GM12878 (cell line): ENCODE data around the gene MYCBP2. TPM values are rescaled to one million over a fixed set of nuclear protein-coding genes. Genes with fewer than 3 reads are reported as not detected.

ENCODE experiments used
- ATAC-seq: fragments of 200-7000 bp; cut with Tn5 transposase; 3 replicates; pipeline ENCODE4 v1.9.1; 2020; ENCODE audit warnings: mild to moderate bottlenecking, moderate library complexity
- BruUV-seq: library from RNA; stranded (reverse); fragments of 400-500 nt; replicated peaks from 2 replicates; lab custom pipeline; 2021; lab: Mats Ljungman, UMichigan
- CTCF ChIA-PET: fragments of 300-600 bp; sonication (Branson Sonifier 250); formaldehyde crosslinking; extraction: SDS; loops from one replicate; lab custom pipeline; 2021; ENCODE audit warnings: inconsistent platforms; lab: Yijun Ruan, JAX
- POLR2A ChIA-PET: fragments of 350-600 bp; formaldehyde crosslinking; extraction: SDS; loops from one replicate; lab custom pipeline; 2021; ENCODE audit warnings: inconsistent platforms; lab: Charles Lee
- RAD21 ChIA-PET: fragments of 300-600 bp; sonication (Branson Sonifier 250); formaldehyde crosslinking; loops from one replicate; lab custom pipeline; 2023; ENCODE audit warnings: antibody characterized with exemption; ENCODE audit not compliant: unreplicated experiment; lab: Charles Lee
- SMC1A ChIA-PET: fragments of 300-600 bp; sonication (Branson Sonifier 250); formaldehyde crosslinking; loops from one replicate; lab custom pipeline; 2023; ENCODE audit not compliant: unreplicated experiment, uncharacterized antibody; lab: Charles Lee
- DNase-seq: peaks from one replicate; pipeline ENCODE4 v3.0.0-alpha.2; 2011; ENCODE audit warnings: low read depth, low spot score
- FAIRE-seq: peaks from 3 replicates; lab custom pipeline; 2011; peaks lifted over from hg19 to GRCh38; lab: Jason Lieb, UNC
- H2AFZ ChIP-seq: 2 replicates; pipeline ENCODE4 v1.6.0; 2011; ENCODE audit warnings: low read depth, low read length, control low read depth; ENCODE audit not compliant: control insufficient read depth
- H3K27ac ChIP-seq: 2 replicates; pipeline ENCODE4 v1.5.1; 2011; ENCODE audit warnings: control low read depth; ENCODE audit not compliant: control insufficient read depth, insufficient read depth
- H3K27me3 ChIP-seq, 2 experiments: replicated peaks in 1 of 2; 2 replicates each; pipeline versions ENCODE4 v1.6.0 to v1.6.1; 2011; ENCODE audit warnings: low read length in 1 of 2; ENCODE audit not compliant: control insufficient read depth in 2 of 2, insufficient read depth in 2 of 2
- H3K36me3 ChIP-seq, 2 experiments: 2 replicates each; pipeline ENCODE4 v1.5.1; 2011; ENCODE audit warnings: low read length in 1 of 2; ENCODE audit not compliant: control insufficient read depth in 2 of 2, insufficient read depth in 2 of 2
- H3K4me1 ChIP-seq: 2 replicates; pipeline ENCODE4 v1.6.1; 2011; ENCODE audit warnings: mild to moderate bottlenecking, low read length, moderate library complexity, mixed read lengths; ENCODE audit not compliant: control insufficient read depth, insufficient read depth
- H3K4me2 ChIP-seq: 2 replicates; pipeline ENCODE4 v1.6.0; 2011; ENCODE audit warnings: control low read depth; ENCODE audit not compliant: control insufficient read depth, insufficient read depth
- H3K4me3 ChIP-seq: fragments of 200-600 bp; sonication (generic); 2 replicates; pipeline ENCODE4 v1.5.1; 2016
- H3K79me2 ChIP-seq: 2 replicates; pipeline ENCODE4 v1.6.0; 2011; ENCODE audit warnings: low read length; ENCODE audit not compliant: control insufficient read depth, insufficient read depth
- H3K9ac ChIP-seq: 2 replicates; pipeline ENCODE4 v1.8.0; 2011; ENCODE audit warnings: low read length, control low read depth, mixed read lengths; ENCODE audit not compliant: control insufficient read depth, insufficient read depth
- H3K9me3 ChIP-seq: replicated peaks from 3 replicates; pipeline ENCODE4 v1.5.1; 2011; ENCODE audit warnings: mild to moderate bottlenecking, low read length; ENCODE audit not compliant: control insufficient read depth, insufficient read depth
- H4K20me1 ChIP-seq: 2 replicates; pipeline ENCODE4 v1.6.0; 2011; ENCODE audit not compliant: control insufficient read depth, insufficient read depth
- CHD2 ChIP-seq: IDR thresholded peaks from 2 replicates; pipeline ENCODE4 v1.6.1; 2011; ENCODE audit warnings: low read depth, low read length, improper control_type of control experiment, borderline replicate concordance
- ESRRA ChIP-seq: IDR thresholded peaks from 2 replicates; pipeline ENCODE4 v1.6.1; 2012; ENCODE audit warnings: mild to moderate bottlenecking, low read length, improper control_type of control experiment
- FOXK2 ChIP-seq: fragments of 450-650 bp; IDR thresholded peaks from 2 replicates; pipeline ENCODE4 v1.6.1; 2017; ENCODE audit warnings: mild to moderate bottlenecking, moderate library complexity
- MTA2 ChIP-seq: fragments of 450-650 bp; IDR thresholded peaks from 2 replicates; pipeline ENCODE4 v1.6.1; 2016; ENCODE audit warnings: low read depth, mild to moderate bottlenecking, moderate library complexity
- NBN ChIP-seq: fragments of 450-650 bp; IDR thresholded peaks from 2 replicates; pipeline ENCODE4 v1.6.1; 2016
- NRF1 ChIP-seq: conservative IDR thresholded peaks from 2 replicates; pipeline ENCODE4 v1.6.1; 2011; ENCODE audit warnings: mild to moderate bottlenecking, low read depth, low read length, improper control_type of control experiment
- POLR2AphosphoS5 ChIP-seq: IDR thresholded peaks from 2 replicates; pipeline ENCODE4 v1.6.1; 2011; ENCODE audit warnings: mild to moderate bottlenecking, low read length, inconsistent platforms
- POU2F2 ChIP-seq: IDR thresholded peaks from 3 replicates; pipeline ENCODE4 v1.6.1; 2011; ENCODE audit warnings: low read depth, mild to moderate bottlenecking, low read length, borderline replicate concordance
- SKIL ChIP-seq: fragments of 450-650 bp; IDR thresholded peaks from 2 replicates; pipeline ENCODE4 v1.6.1; 2017; ENCODE audit warnings: mild to moderate bottlenecking, low read depth, inconsistent platforms; ENCODE audit not compliant: poor library complexity, severe bottlenecking
- SMAD1 ChIP-seq: fragments of 450-650 bp; IDR thresholded peaks from 2 replicates; pipeline ENCODE4 v1.6.1; 2018; ENCODE audit warnings: mild to moderate bottlenecking, low read depth; ENCODE audit not compliant: partially characterized antibody
- STAT3 ChIP-seq: IDR thresholded peaks from 2 replicates; pipeline ENCODE4 v1.6.1; 2011; ENCODE audit warnings: low read depth, low read length, improper control_type of control experiment
- TARDBP ChIP-seq: IDR thresholded peaks from 2 replicates; pipeline ENCODE4 v1.6.1; 2016; ENCODE audit warnings: borderline replicate concordance
- TCF12 ChIP-seq: IDR thresholded peaks from 2 replicates; pipeline ENCODE4 v1.6.1; 2011; ENCODE audit warnings: low read depth, mild to moderate bottlenecking, low read length
- YBX1 ChIP-seq: fragments of 450-650 bp; IDR thresholded peaks from 2 replicates; pipeline ENCODE4 v1.6.1; 2016; ENCODE audit warnings: antibody characterized with exemption
- ZNF207 ChIP-seq: fragments of 450-650 bp; IDR thresholded peaks from 2 replicates; pipeline ENCODE4 v1.6.1; 2014; ENCODE audit warnings: antibody characterized with exemption, mild to moderate bottlenecking, borderline replicate concordance
- ZNF217 ChIP-seq: fragments of 450-650 bp; IDR thresholded peaks from 2 replicates; pipeline ENCODE4 v1.6.1; 2017; ENCODE audit warnings: antibody characterized with exemption, mild to moderate bottlenecking
- WGBS: methylation state at CpG from one replicate; pipeline ENCODE4 v1.1.6; 2016; ENCODE audit warnings: low lambda C conversion rate; ENCODE audit not compliant: insufficient replicate concordance, insufficient coverage; ENCODE audit errors: missing lambda C conversion rate; 5-methylcytosine and 5-hydroxymethylcytosine counted together
- in situ Hi-C: fragments of 300-500 bp; cut with MboI; formaldehyde crosslinking; loops from 9 replicates; pipeline ENCODE4 v1.14.3; 2018; ENCODE audit warnings: mixed read lengths
- intact Hi-C: fragments of 100-400 bp; cut with micrococcal nuclease; formaldehyde crosslinking; loops from one replicate; pipeline ENCODE4 v1.14.2; 2022; ENCODE audit not compliant: unreplicated experiment
- polyA plus RNA-seq, 11 experiments: library from polyadenylated mRNA; depleted of rRNA in 4 of 11; unstranded in 6 of 11; stranded (reverse) in 5 of 11; fragments of >200 nt; fragmentation: Nextera tagmentation in 4 of 11; fragmentation: Illumina TruSeq in 1 of 11; extraction: Ambion mirVana in 4 of 11; extraction: Trizol in 1 of 11; gene quantifications; 1 replicate in 1 of 11; 2 replicates in 10 of 11; pipeline versions ENCODE4 v1.2.1 to v1.2.3, GENCODE V29; 2011 to 2016; ENCODE audit warnings: inconsistent platforms in 2 of 11, missing spikeins in 2 of 11, low read depth in 1 of 11
- total RNA-seq, 4 experiments: library from RNA; depleted of rRNA in 3 of 4; stranded (reverse); fragments of >200 nt in 3 of 4; fragmentation: Illumina TruSeq in 1 of 4; extraction: Trizol in 1 of 4; gene quantifications; 2 replicates each; pipeline versions ENCODE4 v1.2.1 to v1.2.3, GENCODE V29; 2013 to 2021
- TF ChIP-seq, protein P1 (sequence below): fragments of 150-350 bp; IDR thresholded peaks from 2 replicates; pipeline ENCODE4 v1.6.1; 2014; ENCODE audit warnings: mild to moderate bottlenecking, low read depth, low read length

Gene MYCBP2
- total and polyA plus RNA-seq, 10 of the 15 experiments (the other 5 are each of a cell fraction or from before 2014, with no cell fraction given): 51.9 to 152 (median 98.2) TPM

DNA sequence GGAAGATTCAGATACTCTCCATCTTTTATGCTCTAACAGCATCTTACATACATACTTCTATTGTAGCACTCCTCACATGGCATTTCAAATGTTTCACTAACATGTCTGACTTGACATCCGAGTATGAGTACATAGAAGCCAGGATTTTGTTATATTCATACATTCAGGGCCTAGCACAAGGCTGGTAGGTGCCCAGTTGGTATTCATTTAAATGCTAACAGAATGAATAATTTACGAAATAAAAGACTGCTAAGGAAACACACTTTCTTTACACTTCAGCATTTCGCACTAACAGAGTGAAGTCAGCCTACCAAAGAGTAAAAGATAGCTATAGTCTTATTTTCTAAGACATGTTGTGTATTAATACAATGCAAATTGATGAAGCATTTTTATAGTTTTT, 232.1 kb downstream of the MYCBP2 start (continued):
- TF ChIP-seq CHD2 (no peak), ESRRA (no peak), ZNF217 (no peak), SKIL (no peak), TARDBP (no peak), TCF12 (no peak), STAT3 (no peak), YBX1 (no peak), POU2F2 (no peak)
- TF ChIP-seq, protein P1, sequence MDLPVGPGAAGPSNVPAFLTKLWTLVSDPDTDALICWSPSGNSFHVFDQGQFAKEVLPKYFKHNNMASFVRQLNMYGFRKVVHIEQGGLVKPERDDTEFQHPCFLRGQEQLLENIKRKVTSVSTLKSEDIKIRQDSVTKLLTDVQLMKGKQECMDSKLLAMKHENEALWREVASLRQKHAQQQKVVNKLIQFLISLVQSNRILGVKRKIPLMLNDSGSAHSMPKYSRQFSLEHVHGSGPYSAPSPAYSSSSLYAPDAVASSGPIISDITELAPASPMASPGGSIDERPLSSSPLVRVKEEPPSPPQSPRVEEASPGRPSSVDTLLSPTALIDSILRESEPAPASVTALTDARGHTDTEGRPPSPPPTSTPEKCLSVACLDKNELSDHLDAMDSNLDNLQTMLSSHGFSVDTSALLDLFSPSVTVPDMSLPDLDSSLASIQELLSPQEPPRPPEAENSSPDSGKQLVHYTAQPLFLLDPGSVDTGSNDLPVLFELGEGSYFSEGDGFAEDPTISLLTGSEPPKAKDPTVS: no peak
- TF ChIP-seq, all 136 proteins: peak for 0

GRCh38 chr13:77093735-77094134, 233.2 kb downstream of the MYCBP2 start:
- H2AFZ ChIP-seq: no peak overlapping the region
- intact Hi-C loops (no loop called here), in situ Hi-C loops (no loop called here)
- ChIA-PET POLR2A (no interaction called here), RAD21 (no interaction called here), CTCF (no interaction called here), SMC1A (no interaction called here)
- no peaks in the 10 kb centered on the region for H3K27me3 ChIP-seq
- no peaks in the 10 kb centered on the region for H3K79me2 ChIP-seq
- no peak for TF ChIP-seq POLR2AphosphoS5
- no peak for TF ChIP-seq SMAD1
- no peak for TF ChIP-seq NRF1
- TF ChIP-seq FOXK2: no peak
- no peak for TF ChIP-seq STAT3
- TF ChIP-seq ZNF207: no peak
- no peak for TF ChIP-seq MTA2
- no peak for TF ChIP-seq NBN
- FAIRE-seq (no peak), DNase-seq (no peak), ATAC-seq (no peak)
- H3K9ac ChIP-seq: no peak overlapping the region
- BruUV-seq: no TSS peak
- no peak overlapping the region for H3K4me3 ChIP-seq
- no peak overlapping the region for H3K27ac ChIP-seq
- no peaks in the 10 kb centered on the region for H3K9me3 ChIP-seq
- no peaks in the 10 kb centered on the region for H3K4me1 ChIP-seq
- H3K4me2 ChIP-seq: no peak overlapping the region
- peaks cover 1 to 22% of the 10 kb centered on the region in 2 experiments for H3K36me3 ChIP-seq
- no peaks in the 10 kb centered on the region for H4K20me1 ChIP-seq
- WGBS: 95% methylated on average over 1 of the region's 1 CpG
